Amniotic epithelial cell (primary cell): ENCODE results near the gene RPS2.

ENCODE experiments used
- DNase-seq: peaks from one replicate; pipeline ENCODE4 v3.0.0-alpha.2; 2010; ENCODE audit warnings: low read depth

The RPS2 gene

GRCh38 chr16:1981398-1981836 is 16.8 kb upstream of the RPS2 start, which contains the start of gene NOXO1:
NOXO1 (minus strand) TSS chr16:1981469; CDS start chr16:1981179, 290 bp downstream.
- DNase-seq, result no peak

- DNase-seq, result no peak
These were observed 16.1 kb upstream of the RPS2 start for GRCh38 chr16:1980770-1981087.

GRCh38 chr16:1980030-1980769 is 15.6 kb upstream of the RPS2 start:
- no peak for DNase-seq

- DNase-seq, result peak; percentile 16
These were observed 14.8 kb upstream of the RPS2 start for GRCh38 chr16:1979271-1980029.

- no peak for DNase-seq
These were observed 14.0 kb upstream of the RPS2 start for GRCh38 chr16:1978476-1979120.

GRCh38 chr16:1977875-1978268 is 13.2 kb upstream of the RPS2 start:
- no peak for DNase-seq

GRCh38 chr16:1976951-1977874 is 12.6 kb upstream of the RPS2 start:
- DNase-seq, result no peak

GRCh38 chr16:1976216-1976520 is 11.5 kb upstream of the RPS2 start:
- no peak for DNase-seq

GRCh38 chr16:1975432-1976215 is 11.0 kb upstream of the RPS2 start:
- no peak for DNase-seq

- no peak for DNase-seq
These were observed 9.8 kb upstream of the RPS2 start for GRCh38 chr16:1974157-1975070.

GRCh38 chr16:1973461-1974156 is 9.0 kb upstream of the RPS2 start:
- no peak for DNase-seq

GRCh38 chr16:1972490-1972877 is 7.9 kb upstream of the RPS2 start:
- DNase-seq, result peak; percentile 12

GRCh38 chr16:1971796-1972489 is 7.3 kb upstream of the RPS2 start, which contains the start of gene TBL3:
TBL3 (plus strand) TSS chr16:1972053; CDS start chr16:1972165, 112 bp downstream.
- peak; percentile 89 for DNase-seq

GRCh38 chr16:1968146-1968953 is 3.7 kb upstream of the RPS2 start:
- no peak for DNase-seq

GRCh38 chr16:1966460-1966859 is 1.8 kb upstream of the RPS2 start, which contains the start of gene RNF151:
RNF151 (plus strand) TSS chr16:1966856; CDS start chr16:1966882, 26 bp downstream.
- no peak for DNase-seq

GRCh38 chr16:1965396-1966001 is 873 bp upstream of the RPS2 start:
- no peak for DNase-seq

- peak; percentile 35 for DNase-seq
These were observed 670 bp downstream of the RPS2 start for GRCh38 chr16:1963806-1964505.
